LNCaP clone FGC (cell line): Measurements from ENCODE around the gene NME7.

Experiments used
- DNase-seq: peaks from one replicate; pipeline ENCODE4 v3.0.0-alpha.2; 2011; ENCODE audit warnings: low read depth
- H3K4me3 ChIP-seq: 2 replicates; pipeline ENCODE4 v1.5.1; 2011; ENCODE audit warnings: mild to moderate bottlenecking, low read depth, low read length, control low read depth
- CTCF ChIP-seq: IDR thresholded peaks from 2 replicates; pipeline ENCODE4 v1.5.1; 2012; ENCODE audit warnings: mild to moderate bottlenecking; ENCODE audit not compliant: control insufficient read depth, insufficient read depth; ENCODE audit errors: extremely low read depth

NME7 gene

GRCh38 chr1:169109561-169110134 lies 257.9 kb downstream of the NME7 start:
- no peak for TF ChIP-seq CTCF
- peak overlapping the region; percentile 59 for H3K4me3 ChIP-seq
- DNase-seq = peak; percentile 76

- DNase-seq = peak; percentile 87
- H3K4me3 ChIP-seq = peak overlapping the region; percentile 59
- peak; percentile 63 for TF ChIP-seq CTCF
These were observed 258.6 kb downstream of the NME7 start for GRCh38 chr1:169108863-169109560.

- no peak for DNase-seq
- no peak for TF ChIP-seq CTCF
- peak overlapping the region; percentile 59 for H3K4me3 ChIP-seq
These were observed 259.4 kb downstream of the NME7 start for GRCh38 chr1:169108223-169108622.

- DNase-seq = no peak
- peak overlapping the region; percentile 59 for H3K4me3 ChIP-seq
These were observed 259.9 kb downstream of the NME7 start for GRCh38 chr1:169107603-169108208.

GRCh38 chr1:169106921-169107602 lies 260.5 kb downstream of the NME7 start:
- H3K4me3 ChIP-seq = peak overlapping the region; percentile 59
- no peak for DNase-seq
- 0 out of 2 replicates have a peak, but pooled peaks have one; percentile 1 for TF ChIP-seq CTCF

More at GRCh38 chr1:169107603-169108208, 259.9 kb downstream of the NME7 start:
- no peak for TF ChIP-seq CTCF

GRCh38 chr1:169106095-169106920 lies 261.3 kb downstream of the NME7 start, which contains the start of gene ATP1B1:
Gene ATP1B1 (plus strand): TSS chr1:169106690. CDS start chr1:169106830, 140 bp downstream.
- TF ChIP-seq CTCF = no peak
- peak within 1 kb of the TSS; percentile 59 for H3K4me3 ChIP-seq
- DNase-seq = no peak
